Measurements from ENCODE around the gene MSRB1.
"Not testable (repeated sequence)": the region's sequence is repeated elsewhere in the genome, so short reads cannot be mapped to it uniquely, and the experiment has no call there.

The MSRB1 gene

DNA sequence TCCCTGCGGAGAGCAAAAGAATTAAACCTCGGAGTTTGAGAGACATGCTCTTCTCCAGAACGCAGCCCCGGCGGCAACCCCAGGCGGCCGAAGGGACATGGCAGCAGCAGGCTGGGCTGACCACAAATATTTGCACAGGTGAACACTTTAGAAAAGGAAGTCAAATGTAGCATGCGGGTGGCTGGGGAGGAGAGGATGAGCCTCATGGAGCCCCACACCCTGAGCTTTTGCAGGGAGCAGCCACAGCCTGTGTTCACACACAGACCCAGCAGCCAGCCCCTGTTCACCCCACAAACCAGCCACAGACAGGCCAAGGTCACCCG, 42.6 kb downstream of the MSRB1 start:
- TF ChIP-seq, protein P1, sequence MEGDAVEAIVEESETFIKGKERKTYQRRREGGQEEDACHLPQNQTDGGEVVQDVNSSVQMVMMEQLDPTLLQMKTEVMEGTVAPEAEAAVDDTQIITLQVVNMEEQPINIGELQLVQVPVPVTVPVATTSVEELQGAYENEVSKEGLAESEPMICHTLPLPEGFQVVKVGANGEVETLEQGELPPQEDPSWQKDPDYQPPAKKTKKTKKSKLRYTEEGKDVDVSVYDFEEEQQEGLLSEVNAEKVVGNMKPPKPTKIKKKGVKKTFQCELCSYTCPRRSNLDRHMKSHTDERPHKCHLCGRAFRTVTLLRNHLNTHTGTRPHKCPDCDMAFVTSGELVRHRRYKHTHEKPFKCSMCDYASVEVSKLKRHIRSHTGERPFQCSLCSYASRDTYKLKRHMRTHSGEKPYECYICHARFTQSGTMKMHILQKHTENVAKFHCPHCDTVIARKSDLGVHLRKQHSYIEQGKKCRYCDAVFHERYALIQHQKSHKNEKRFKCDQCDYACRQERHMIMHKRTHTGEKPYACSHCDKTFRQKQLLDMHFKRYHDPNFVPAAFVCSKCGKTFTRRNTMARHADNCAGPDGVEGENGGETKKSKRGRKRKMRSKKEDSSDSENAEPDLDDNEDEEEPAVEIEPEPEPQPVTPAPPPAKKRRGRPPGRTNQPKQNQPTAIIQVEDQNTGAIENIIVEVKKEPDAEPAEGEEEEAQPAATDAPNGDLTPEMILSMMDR (IDR thresholded peaks at IDR 0.05; ENCODE audit: low read length, missing control alignments) = no peak
- H3K4me3 ChIP-seq (replicated peaks; ENCODE audit: low read depth, low read length) = no peak overlapping the region

DNA sequence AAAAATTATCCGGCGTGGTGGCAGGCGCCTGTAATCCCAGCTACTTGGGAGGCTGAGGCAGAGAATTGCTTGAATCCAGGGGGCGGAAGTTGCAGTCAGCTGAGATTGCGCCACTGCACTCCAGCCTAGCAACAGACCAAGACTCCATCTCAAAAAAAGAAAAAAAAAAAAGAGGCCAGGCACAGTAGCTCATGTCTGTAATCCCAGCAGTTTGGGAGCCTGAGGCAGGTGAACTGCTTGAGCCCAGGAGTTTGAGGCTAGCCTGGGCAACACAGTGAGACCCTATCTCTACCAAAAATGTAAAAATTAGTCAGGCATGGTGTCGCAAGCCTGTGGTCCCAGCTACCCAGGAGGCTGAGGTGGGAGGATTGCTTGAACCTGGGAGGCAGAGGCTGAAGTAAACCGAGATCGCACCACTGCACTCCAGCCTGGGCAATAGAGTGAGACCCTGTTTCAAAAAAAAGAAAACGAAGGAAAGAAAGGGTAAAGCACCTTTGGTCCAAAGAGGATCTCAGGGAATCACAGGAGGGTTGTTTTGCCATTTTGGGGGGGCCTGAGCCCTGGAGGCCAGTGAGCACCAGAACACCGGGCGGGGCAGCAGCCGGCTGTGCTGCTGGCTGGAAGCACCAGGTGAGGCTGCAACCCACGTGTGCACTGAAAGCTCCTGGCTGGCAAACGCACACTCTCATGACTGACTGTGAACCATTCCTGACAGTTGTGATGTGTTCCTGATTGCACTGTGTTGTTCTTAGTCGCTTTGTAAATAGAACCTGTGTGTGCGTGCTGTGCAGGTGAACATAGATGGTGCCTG, 43.2 kb downstream of the MSRB1 start:
- DNase-seq (ENCODE audit: low read depth) = no peak
- TF ChIP-seq, protein P1 (IDR thresholded peaks at IDR 0.05; ENCODE audit: low read length, missing control alignments) = no peak

More for the DNA sequence above, 42.6 kb downstream of the MSRB1 start:
- no peak for DNase-seq (ENCODE audit: low read depth)

DNA sequence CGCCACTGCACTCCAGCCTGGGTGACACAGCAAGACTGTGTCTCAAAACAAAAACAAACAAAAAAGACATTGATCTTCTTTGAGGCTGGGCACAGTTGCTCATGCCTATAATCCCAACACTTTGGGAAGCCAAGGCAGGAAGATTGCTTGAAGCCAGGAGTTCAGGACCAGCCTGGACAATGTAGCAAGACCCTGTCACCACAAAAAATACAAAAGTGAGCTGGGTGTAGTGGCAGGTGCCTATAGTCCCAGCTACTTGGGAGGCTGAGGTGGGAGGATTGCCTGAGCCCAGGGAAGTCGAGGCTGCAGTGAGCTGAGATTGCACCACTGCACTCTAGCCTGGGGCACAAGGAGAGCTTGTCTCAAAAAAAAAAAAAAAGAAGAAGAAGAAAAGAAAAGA, 45.3 kb downstream of the MSRB1 start:
- DNase-seq (ENCODE audit: low read depth); H3K4me3 ChIP-seq (replicated peaks; ENCODE audit: low read depth, low read length): not testable (repeated sequence)

More for the DNA sequence above, 43.2 kb downstream of the MSRB1 start:
- H3K4me3 ChIP-seq (replicated peaks; ENCODE audit: low read depth, low read length) = no peak overlapping the region

DNA sequence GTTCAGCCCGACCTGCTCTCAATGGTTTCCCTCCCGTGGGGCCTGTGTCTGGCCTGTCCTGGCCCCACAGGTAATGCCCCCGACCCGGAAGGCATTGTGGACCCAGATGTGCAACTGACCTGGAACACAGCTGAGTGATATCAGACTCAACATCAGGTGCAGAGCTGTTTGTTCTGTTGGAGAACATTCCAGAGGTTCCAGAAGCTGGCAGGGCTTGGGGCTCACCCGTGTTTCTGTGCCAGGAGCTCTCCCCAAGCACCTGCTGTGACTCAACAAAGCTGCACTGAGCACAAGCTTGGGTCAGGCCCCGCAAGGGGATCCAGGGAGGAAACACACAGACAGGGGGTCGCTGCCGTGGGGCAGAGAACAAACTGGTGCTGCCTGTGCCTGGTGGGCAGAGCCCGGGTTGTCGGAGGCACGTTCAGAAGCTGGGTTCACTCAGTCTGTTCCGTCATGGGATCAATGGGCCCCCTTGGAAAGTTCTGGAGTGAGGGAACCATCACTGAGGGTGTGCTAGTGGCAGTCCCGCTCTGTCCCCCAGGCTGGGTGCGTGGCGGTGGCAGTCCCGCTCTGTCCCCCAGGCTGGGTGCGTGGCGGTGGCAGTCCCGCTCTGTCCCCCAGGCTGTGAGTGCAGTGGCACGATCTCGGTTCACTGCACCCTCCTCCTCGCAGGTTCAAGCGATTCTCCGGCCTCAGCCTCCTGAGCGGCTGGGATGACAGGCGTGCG, 46.9 kb downstream of the MSRB1 start:
- TF ChIP-seq, protein P1 (IDR thresholded peaks at IDR 0.05; ENCODE audit: low read length, missing control alignments) = no peak
- no peak overlapping the region for H3K4me3 ChIP-seq (replicated peaks; ENCODE audit: low read depth, low read length)
- DNase-seq (ENCODE audit: low read depth) = no peak

DNA sequence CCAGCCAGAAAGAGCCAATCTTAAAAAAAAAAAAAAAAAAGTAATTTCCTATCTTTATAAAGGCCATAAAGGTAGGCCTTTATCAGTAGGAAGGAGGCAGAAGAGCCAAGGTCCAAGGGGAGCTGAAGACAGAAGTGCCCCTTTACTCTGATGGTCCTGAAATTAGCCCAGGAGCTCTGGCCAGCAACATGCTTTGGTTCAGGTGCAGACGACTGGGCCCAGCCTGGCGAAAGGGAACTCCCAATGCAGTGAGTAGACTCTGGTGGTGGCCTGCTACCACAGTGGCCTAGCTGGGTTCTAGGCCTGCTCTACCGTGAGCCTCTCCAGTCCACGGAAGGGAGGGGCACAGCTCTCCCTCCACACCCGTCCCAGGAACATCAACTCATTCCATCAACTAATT, 47.9 kb downstream of the MSRB1 start:
- TF ChIP-seq, protein P1 (IDR thresholded peaks at IDR 0.05; ENCODE audit: low read length, missing control alignments) = no peak
- DNase-seq (ENCODE audit: low read depth) = no peak
- no peak overlapping the region for H3K4me3 ChIP-seq (replicated peaks; ENCODE audit: low read depth, low read length)

DNA sequence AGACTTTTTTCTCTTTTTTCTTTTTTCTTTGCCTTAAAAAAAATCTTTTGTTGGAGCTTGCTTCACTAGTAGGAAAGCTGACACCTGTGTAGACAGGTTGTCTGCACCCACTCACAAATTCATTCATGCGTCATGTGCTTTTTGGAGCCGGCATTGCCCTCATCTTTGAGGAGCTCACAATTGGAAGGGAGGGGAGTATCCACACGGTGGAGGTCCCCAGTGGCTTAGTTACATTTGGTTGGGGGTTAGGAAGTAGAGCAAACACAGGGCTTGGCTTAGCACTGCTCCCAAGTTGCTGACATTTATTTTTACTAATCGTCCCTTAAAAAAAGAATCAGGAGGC, 52.3 kb downstream of the MSRB1 start:
- DNase-seq (ENCODE audit: low read depth) = no peak
- TF ChIP-seq, protein P1 (IDR thresholded peaks at IDR 0.05; ENCODE audit: low read length, missing control alignments) = no peak
- H3K4me3 ChIP-seq (replicated peaks; ENCODE audit: low read depth, low read length) = no peak overlapping the region

DNA sequence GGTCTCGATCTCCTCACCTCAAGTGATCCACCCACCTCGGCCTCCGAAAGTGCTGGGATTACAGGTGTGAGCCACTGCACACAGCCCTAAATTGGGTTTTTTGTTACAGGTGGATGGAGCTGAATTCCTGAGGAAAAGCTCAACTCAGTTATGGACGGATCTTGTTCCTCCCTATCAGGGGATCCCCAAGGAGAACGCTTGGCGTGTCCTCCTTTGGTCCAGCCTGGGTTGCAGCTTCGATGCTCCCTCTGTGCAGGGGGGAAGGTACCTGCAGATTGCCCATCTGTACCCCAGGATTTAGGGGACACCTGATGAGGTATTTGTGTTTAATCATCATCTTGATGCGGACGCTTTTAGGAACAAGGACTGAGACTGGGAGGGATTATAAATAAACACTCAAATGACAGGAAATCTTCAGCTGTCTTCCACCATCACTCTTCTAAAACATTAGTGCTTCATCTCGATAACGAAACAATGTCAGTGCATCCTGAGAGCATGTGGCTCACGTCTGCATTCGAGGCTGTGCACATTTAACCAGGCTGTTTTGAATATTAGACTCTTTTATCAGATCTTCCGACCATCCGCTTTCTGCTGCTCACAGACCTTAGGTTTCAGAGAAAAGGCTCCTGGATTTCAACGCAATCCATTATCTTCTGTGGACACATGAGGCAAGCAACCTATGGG, 52.8 kb downstream of the MSRB1 start:
- DNase-seq (ENCODE audit: low read depth) = no peak
- no peak overlapping the region for H3K4me3 ChIP-seq (replicated peaks; ENCODE audit: low read depth, low read length)
- TF ChIP-seq, protein P1 (IDR thresholded peaks at IDR 0.05; ENCODE audit: low read length, missing control alignments) = no peak
